GM18909 (cell line): ENCODE data around the gene NUBPL.
"Not testable (repeated sequence)": the region's sequence is repeated elsewhere in the genome, so short reads cannot be mapped to it uniquely, and the experiment has no call there.

ENCODE experiments used
- ATAC-seq: cut with Tn5 transposase; IDR thresholded peaks from one replicate; pipeline ENCODE4 v1.9.1; 2021; ENCODE audit warnings: mild to moderate bottlenecking; ENCODE audit not compliant: unreplicated experiment, poor library complexity

The NUBPL gene

GRCh38 chr14:31660191-31660590, 99.0 kb downstream of the NUBPL start:
- peak; percentile 74 for ATAC-seq

- no peak for ATAC-seq
Observed at GRCh38 chr14:31660728-31661127, 99.5 kb downstream of the NUBPL start.

GRCh38 chr14:31668348-31668747, 107.1 kb downstream of the NUBPL start:
- no peak for ATAC-seq

GRCh38 chr14:31672709-31673108, 111.5 kb downstream of the NUBPL start:
- no peak for ATAC-seq

GRCh38 chr14:31677052-31677451, 115.8 kb downstream of the NUBPL start:
- ATAC-seq, result no peak

GRCh38 chr14:31677630-31678029, 116.4 kb downstream of the NUBPL start:
- no peak for ATAC-seq

- no peak for ATAC-seq
Observed at GRCh38 chr14:31678421-31679249, 117.4 kb downstream of the NUBPL start.

GRCh38 chr14:31682768-31683167, 121.6 kb downstream of the NUBPL start:
- no peak for ATAC-seq

GRCh38 chr14:31687726-31688125, 126.5 kb downstream of the NUBPL start:
- ATAC-seq, result no peak

- no peak for ATAC-seq
Observed at GRCh38 chr14:31690056-31690455, 128.9 kb downstream of the NUBPL start.

- no peak for ATAC-seq
Observed at GRCh38 chr14:31692376-31692781, 131.2 kb downstream of the NUBPL start.

GRCh38 chr14:31696378-31696777, 135.2 kb downstream of the NUBPL start:
- no peak for ATAC-seq

GRCh38 chr14:31699809-31700208, 138.6 kb downstream of the NUBPL start:
- ATAC-seq, result no peak

GRCh38 chr14:31700282-31701074, 139.3 kb downstream of the NUBPL start:
- ATAC-seq, result no peak

GRCh38 chr14:31702130-31702529, 140.9 kb downstream of the NUBPL start:
- no peak for ATAC-seq

- no peak for ATAC-seq
Observed at GRCh38 chr14:31703056-31703455, 141.9 kb downstream of the NUBPL start.

- ATAC-seq, result no peak
Observed at GRCh38 chr14:31705731-31706130, 144.5 kb downstream of the NUBPL start.

GRCh38 chr14:31708661-31709060, 147.5 kb downstream of the NUBPL start:
- ATAC-seq, result not testable (repeated sequence)

- ATAC-seq, result no peak
Observed at GRCh38 chr14:31712244-31713127, 151.3 kb downstream of the NUBPL start.

- no peak for ATAC-seq
Observed at GRCh38 chr14:31716208-31716607, 155.0 kb downstream of the NUBPL start.
